Keratinocyte (primary cell): ENCODE data around the gene SCRN1. TPM values are rescaled to one million over a fixed set of nuclear protein-coding genes. Genes with fewer than 3 reads are reported as not detected.

Experiments used
- DNase-seq: peaks from one replicate; pipeline ENCODE4 v3.0.0-alpha.2; 2011; ENCODE audit warnings: low read depth, missing footprints, low spot score
- FAIRE-seq: peaks from 2 replicates; lab custom pipeline; 2011; peaks lifted over from hg19 to GRCh38; lab: Jason Lieb, UNC
- H2AFZ ChIP-seq: 2 replicates; pipeline ENCODE4 v1.6.0; 2012; ENCODE audit warnings: low read length, control low read depth, inconsistent platforms; ENCODE audit not compliant: control insufficient read depth
- H3K27ac ChIP-seq: 2 replicates; pipeline ENCODE4 v1.5.1; 2011; ENCODE audit warnings: low read length; ENCODE audit not compliant: control insufficient read depth, insufficient read depth
- H3K27me3 ChIP-seq: 3 replicates; pipeline ENCODE4 v1.6.0; 2011; ENCODE audit warnings: low read length; ENCODE audit not compliant: control insufficient read depth, insufficient read depth; ENCODE audit errors: extremely low read depth
- H3K36me3 ChIP-seq, 2 experiments: 2 replicates in 1 of 2; 3 replicates in 1 of 2; pipeline ENCODE4 v1.5.1; 2011; ENCODE audit warnings: low read length in 2 of 2, mild to moderate bottlenecking in 1 of 2; ENCODE audit not compliant: control insufficient read depth in 2 of 2, insufficient read depth in 2 of 2; ENCODE audit errors: extremely low read depth in 1 of 2
- H3K4me1 ChIP-seq: 3 replicates; pipeline ENCODE4 v1.5.1; 2011; ENCODE audit warnings: low read length; ENCODE audit not compliant: control insufficient read depth, insufficient read depth; ENCODE audit errors: extremely low read depth
- H3K4me2 ChIP-seq: 3 replicates; pipeline ENCODE4 v1.6.0; 2011; ENCODE audit warnings: low read depth, low read length; ENCODE audit not compliant: control insufficient read depth, insufficient read depth; ENCODE audit errors: extremely low read depth
- H3K4me3 ChIP-seq, 3 experiments: fragments of 200-600 bp in 1 of 3; sonication (generic) in 1 of 3; 2 replicates in 2 of 3; 3 replicates in 1 of 3; pipeline ENCODE4 v1.5.1; 2011 to 2016; ENCODE audit warnings: low read length in 3 of 3, mild to moderate bottlenecking in 3 of 3, control low read depth in 2 of 3, inconsistent platforms in 1 of 3, low read depth in 1 of 3, mixed read lengths in 1 of 3, mixed run types in 1 of 3, moderate library complexity in 1 of 3; ENCODE audit not compliant: control insufficient read depth in 2 of 3, insufficient read depth in 2 of 3; ENCODE audit errors: extremely low read depth in 1 of 3
- H3K79me2 ChIP-seq: 2 replicates; pipeline ENCODE4 v1.6.0; 2012; ENCODE audit warnings: low read length; ENCODE audit not compliant: control insufficient read depth, insufficient read depth
- H3K9ac ChIP-seq: 3 replicates; pipeline ENCODE4 v1.6.0; 2011; ENCODE audit warnings: low read length; ENCODE audit not compliant: control insufficient read depth, insufficient read depth; ENCODE audit errors: extremely low read depth
- H3K9me1 ChIP-seq: 3 replicates; pipeline ENCODE4 v1.6.0; 2011; ENCODE audit warnings: low read length; ENCODE audit not compliant: control insufficient read depth, insufficient read depth; ENCODE audit errors: extremely low read depth
- H3K9me3 ChIP-seq: 2 replicates; pipeline ENCODE4 v1.5.1; 2012; ENCODE audit warnings: low read depth, low read length; ENCODE audit not compliant: control insufficient read depth
- H4K20me1 ChIP-seq: 3 replicates; pipeline ENCODE4 v1.6.0; 2011; ENCODE audit warnings: low read length; ENCODE audit not compliant: control insufficient read depth, insufficient read depth; ENCODE audit errors: extremely low read depth
- CTCF ChIP-seq, 3 experiments: IDR thresholded peaks in 1 of 3; conservative IDR thresholded peaks in 1 of 3; optimal IDR thresholded peaks in 1 of 3; 2 replicates in 2 of 3; 3 replicates in 1 of 3; pipeline versions ENCODE3 to v1.5.1; 2011; ENCODE audit warnings: low read length in 3 of 3, mild to moderate bottlenecking in 3 of 3, moderate library complexity in 2 of 3, control low read depth in 1 of 3, inconsistent platforms in 1 of 3; ENCODE audit not compliant: insufficient read depth in 2 of 3; ENCODE audit errors: extremely low read depth in 1 of 3
- EZH2 ChIP-seq: IDR thresholded peaks from one replicate; pipeline ENCODE4 v1.6.1; 2012; ENCODE audit warnings: inconsistent platforms, mild to moderate bottlenecking, low read length, moderate library complexity
- dilution Hi-C: fragments of 300-500 bp; cut with MboI; formaldehyde crosslinking; loops from one replicate; pipeline ENCODE4 v1.7.0; 2020; ENCODE audit warnings: low sequenced_read_pairs; ENCODE audit not compliant: extremely low pct_ligation_motif_present
- polyA plus RNA-seq, 5 experiments: library from polyadenylated mRNA; depleted of rRNA in 3 of 5; stranded (reverse) in 3 of 5; stranded (forward) in 1 of 5; unstranded in 1 of 5; fragments of >200 nt; gene quantifications; 1 replicate in 1 of 5; 2 replicates in 3 of 5; 3 replicates in 1 of 5; pipeline versions ENCODE4 v1.2.1 to v1.2.3, GENCODE V29; 2011 to 2012; ENCODE audit warnings: missing spikeins in 2 of 5, low read depth in 1 of 5, low replicate concordance in 1 of 5

Gene SCRN1
- polyA plus RNA-seq, 1 donor (not counting 4 experiments of a cell fraction or from before 2014, with no cell fraction given): 52.3 TPM

DNA sequence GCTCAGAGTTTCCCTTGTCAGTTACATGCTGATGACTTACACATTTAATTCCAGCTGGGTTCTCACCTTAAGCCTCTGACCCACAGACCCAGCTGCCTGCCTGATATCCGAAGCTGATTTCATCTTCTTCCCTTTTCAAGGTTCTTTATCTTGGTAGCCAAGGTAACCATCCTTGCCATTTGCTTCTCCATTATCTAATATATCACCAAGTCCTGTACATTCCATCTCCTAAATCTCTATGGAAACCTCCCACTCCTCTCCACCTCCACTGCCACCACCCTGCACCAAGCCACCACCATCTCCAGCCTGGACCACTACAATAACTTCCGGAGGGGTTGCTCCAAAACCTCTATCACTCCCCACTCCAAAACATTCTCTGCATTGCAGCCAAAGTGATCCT, 19.9 kb downstream of the SCRN1 start:
- no peak overlapping the region for H3K4me3 ChIP-seq
- H3K79me2 ChIP-seq: peaks cover 51% of the 10 kb centered on the region
- DNase-seq (no peak), FAIRE-seq (no peak)
- peaks cover 1 to 5% of the 10 kb centered on the region in 2 experiments for H3K36me3 ChIP-seq
- H3K27me3 ChIP-seq: no peaks in the 10 kb centered on the region
- H2AFZ ChIP-seq: no peak overlapping the region
- no peaks in the 10 kb centered on the region for H3K9me3 ChIP-seq
- H4K20me1 ChIP-seq: peaks cover 6% of the 10 kb centered on the region
- H3K9ac ChIP-seq: no peak overlapping the region
- no peak overlapping the region for H3K4me2 ChIP-seq
- no peaks in the 10 kb centered on the region for H3K4me1 ChIP-seq
- H3K9me1 ChIP-seq: no peaks in the 10 kb centered on the region
- no peak for TF ChIP-seq EZH2
- TF ChIP-seq CTCF (optimal IDR thresholded peaks at IDR 0.05 in 1 of 3, IDR thresholded peaks at IDR 0.05 in 1 of 3, conservative IDR thresholded peaks at IDR 0.05 in 1 of 3; ENCODE audit: extremely low read depth in 1 of 3, insufficient read depth in 2 of 3, low read length in 3 of 3): no peak
- dilution Hi-C loops: no loop called here
- H3K27ac ChIP-seq: no peak overlapping the region

- Histone ChIP-seq H3K4me3 (no peak overlapping the region), H4K20me1 (peaks cover 6% of the 10 kb centered on the region), H3K9me1 (no peaks in the 10 kb centered on the region), H2AFZ (no peak overlapping the region), H3K36me3 (peaks cover 1 to 5% of the 10 kb centered on the region in 2 experiments), H3K9me3 (no peaks in the 10 kb centered on the region), H3K79me2 (peaks cover 48% of the 10 kb centered on the region), H3K4me2 (no peak overlapping the region), H3K9ac (no peak overlapping the region), H3K27ac (no peak overlapping the region), H3K27me3 (no peaks in the 10 kb centered on the region), H3K4me1 (no peaks in the 10 kb centered on the region)
- dilution Hi-C loops: no loop called here
- DNase-seq (no peak), FAIRE-seq (peak; percentile 49)
- TF ChIP-seq EZH2 (no peak), CTCF (optimal IDR thresholded peaks at IDR 0.05 in 1 of 3, IDR thresholded peaks at IDR 0.05 in 1 of 3, conservative IDR thresholded peaks at IDR 0.05 in 1 of 3; ENCODE audit: extremely low read depth in 1 of 3, insufficient read depth in 2 of 3, low read length in 3 of 3) (no peak)
Measured at GRCh38 chr7:29968683-29969395, 20.8 kb downstream of the SCRN1 start.
